GM23338 (cell line): ENCODE measurements around the gene SPECC1L. TPM values are rescaled to one million over a fixed set of nuclear protein-coding genes. Genes with fewer than 3 reads are reported as not detected.

Experiments used
- ATAC-seq: fragments of 200-7000 bp; cut with Tn5 transposase; 3 replicates; pipeline ENCODE4 v1.9.1; 2020
- DNase-seq: peaks from one replicate; pipeline ENCODE4 v3.0.0-alpha.2; 2015; ENCODE audit warnings: low spot score
- H2AFZ ChIP-seq: fragments of 200-600 bp; sonication (generic); 2 replicates; pipeline ENCODE4 v1.8.0; 2016; ENCODE audit warnings: antibody characterized with exemption, mild to moderate bottlenecking, moderate library complexity
- H3F3A ChIP-seq: fragments of 200-600 bp; sonication (generic); replicated peaks from 2 replicates; pipeline ENCODE4 v1.8.0; 2017; ENCODE audit warnings: antibody characterized with exemption, mixed run types, low read depth
- H3K27ac ChIP-seq: fragments of 200-600 bp; sonication (generic); 2 replicates; pipeline ENCODE4 v1.6.1; 2016; ENCODE audit warnings: low read depth
- H3K27me3 ChIP-seq: fragments of 200-600 bp; sonication (generic); 2 replicates; pipeline ENCODE4 v1.8.0; 2016; ENCODE audit warnings: mild to moderate bottlenecking, mixed run types, moderate library complexity; ENCODE audit not compliant: insufficient read depth
- H3K36me3 ChIP-seq: fragments of 200-600 bp; sonication (generic); 2 replicates; pipeline ENCODE4 v1.8.0; 2016; ENCODE audit warnings: mild to moderate bottlenecking; ENCODE audit not compliant: insufficient read depth
- H3K4me1 ChIP-seq: fragments of 200-600 bp; sonication (generic); 2 replicates; pipeline ENCODE4 v1.8.0; 2016; ENCODE audit warnings: mild to moderate bottlenecking, moderate library complexity; ENCODE audit not compliant: insufficient read depth
- H3K4me2 ChIP-seq: fragments of 200-600 bp; sonication (generic); 2 replicates; pipeline ENCODE4 v1.7.1; 2017; ENCODE audit warnings: mixed run types
- H3K4me3 ChIP-seq: fragments of 200-600 bp; sonication (generic); 2 replicates; pipeline ENCODE4 v1.6.1; 2016; ENCODE audit warnings: mixed run types
- H3K79me2 ChIP-seq: fragments of 200-600 bp; sonication (generic); replicated peaks from 2 replicates; pipeline ENCODE4 v1.8.0; 2017; ENCODE audit warnings: mild to moderate bottlenecking; ENCODE audit not compliant: insufficient read depth
- H3K9me2 ChIP-seq: fragments of 200-600 bp; sonication (generic); 2 replicates; pipeline ENCODE4 v1.8.0; 2017; ENCODE audit not compliant: insufficient read depth
- H4K20me1 ChIP-seq: fragments of 200-600 bp; sonication (generic); replicated peaks from 2 replicates; pipeline ENCODE4 v1.8.0; 2017; ENCODE audit warnings: mild to moderate bottlenecking; ENCODE audit not compliant: insufficient read depth
- H3K27ac Mint-ChIP-seq: 2 replicates; pipeline ENCODE4 v1.8.0; 2020; ENCODE audit warnings: inconsistent platforms, mild to moderate bottlenecking, moderate library complexity, mixed read lengths
- H3K27me3 Mint-ChIP-seq: 3 replicates; pipeline ENCODE4 v1.8.0; 2022; ENCODE audit warnings: low read depth, mild to moderate bottlenecking, moderate library complexity, mixed read lengths, inconsistent platforms; ENCODE audit not compliant: insufficient read depth, poor library complexity
- H3K36me3 Mint-ChIP-seq: 3 replicates; pipeline ENCODE4 v1.8.0; 2021; ENCODE audit warnings: low read depth, mild to moderate bottlenecking, inconsistent platforms, moderate library complexity, mixed read lengths
- H3K4me1 Mint-ChIP-seq: 3 replicates; pipeline ENCODE4 v1.8.0; 2020; ENCODE audit warnings: mild to moderate bottlenecking, inconsistent platforms, mixed read lengths
- H3K4me3 Mint-ChIP-seq: 3 replicates; pipeline ENCODE4 v1.8.0; 2021; ENCODE audit warnings: moderate library complexity, mild to moderate bottlenecking, inconsistent platforms, mixed read lengths
- H3K9me3 Mint-ChIP-seq: 3 replicates; pipeline ENCODE4 v1.8.0; 2020; ENCODE audit warnings: moderate library complexity, mild to moderate bottlenecking, inconsistent platforms, mixed read lengths
- CREB1 ChIP-seq: fragments of 250-450 bp; sonication (Bioruptor Pico); IDR thresholded peaks from 2 replicates; pipeline ENCODE4 v1.5.0; 2020; ENCODE audit warnings: low read depth, mild to moderate bottlenecking, moderate library complexity
- CTCF ChIP-seq, 2 experiments: fragments of 200-600 bp in 1 of 2; sonication (generic) in 1 of 2; conservative IDR thresholded peaks; 2 replicates each; pipeline versions ENCODE4 v1.5.1 to v1.6.1; 2016 to 2017; ENCODE audit warnings: antibody characterized with exemption in 2 of 2, low read depth in 2 of 2, mild to moderate bottlenecking in 2 of 2, moderate library complexity in 1 of 2
- ETS1 ChIP-seq: IDR thresholded peaks from 2 replicates; pipeline ENCODE4 v1.6.1; 2016; ENCODE audit warnings: antibody characterized with exemption
- EZH2 ChIP-seq: fragments of 200-600 bp; sonication (generic); IDR thresholded peaks from one replicate; pipeline ENCODE4 v1.8.0; 2017; ENCODE audit warnings: antibody characterized with exemption, mild to moderate bottlenecking, low read depth; ENCODE audit not compliant: unreplicated experiment
- EZH2phosphoT487 ChIP-seq: fragments of 200-600 bp; sonication (generic); IDR thresholded peaks from one replicate; pipeline ENCODE4 v1.8.1; 2018; ENCODE audit warnings: antibody characterized with exemption; ENCODE audit not compliant: unreplicated experiment
- JUNB ChIP-seq: IDR thresholded peaks from one replicate; pipeline ENCODE4 v1.6.1; 2016; ENCODE audit warnings: antibody characterized with exemption; ENCODE audit not compliant: unreplicated experiment
- NANOG ChIP-seq: IDR thresholded peaks from 2 replicates; pipeline ENCODE4 v1.6.1; 2016; ENCODE audit warnings: antibody characterized with exemption, borderline replicate concordance
- POLR2AphosphoS5 ChIP-seq: IDR thresholded peaks from 2 replicates; pipeline ENCODE4 v1.6.1; 2016; ENCODE audit warnings: antibody characterized with exemption, low read depth
- REST ChIP-seq: IDR thresholded peaks from one replicate; pipeline ENCODE4 v1.6.1; 2018; ENCODE audit warnings: antibody characterized with exemption; ENCODE audit not compliant: unreplicated experiment
- STAT1 ChIP-seq: IDR thresholded peaks from one replicate; pipeline ENCODE4 v1.6.1; 2016; ENCODE audit warnings: antibody characterized with exemption; ENCODE audit not compliant: unreplicated experiment
- ZNF114 ChIP-seq: fragments of 250-450 bp; sonication (Bioruptor Pico); IDR thresholded peaks from 2 replicates; pipeline ENCODE4 v1.5.0; 2020; ENCODE audit warnings: mild to moderate bottlenecking, moderate library complexity
- ZNF331 ChIP-seq: fragments of 250-450 bp; sonication (Bioruptor Pico); IDR thresholded peaks from 2 replicates; pipeline ENCODE4 v1.5.0; 2020; ENCODE audit warnings: low read depth, mild to moderate bottlenecking, moderate library complexity
- ZNF462 ChIP-seq: fragments of 250-450 bp; sonication (Bioruptor Pico); IDR thresholded peaks from 2 replicates; pipeline ENCODE4 v1.5.0; 2020; ENCODE audit warnings: mild to moderate bottlenecking, moderate library complexity
- polyA plus RNA-seq: library from polyadenylated mRNA; unstranded; fragments of >200 nt; fragmentation: Nextera tagmentation; extraction: Ambion mirVana; gene quantifications from 2 replicates; pipeline ENCODE4 v1.2.1, GENCODE V29; 2016
- total RNA-seq: library from RNA; depleted of rRNA; stranded (reverse); fragments of >200 nt; shearing (Covaris generic); gene quantifications from 2 replicates; pipeline ENCODE4 v1.2.3, GENCODE V29; 2014

Gene SPECC1L
- total and polyA plus RNA-seq, 2 experiments from 2014 or later: 24.3 to 44.7 TPM

- Mint-ChIP-seq H3K4me1 (peaks cover 18% of the 10 kb centered on the region), H3K9me3 (no peaks in the 10 kb centered on the region), H3K27me3 (peaks cover 43% of the 10 kb centered on the region), H3K4me3 (peak overlapping the region; percentile 80), H3K27ac (no peak overlapping the region), H3K36me3 (no peaks in the 10 kb centered on the region; the same call in 2 of the 3 replicates)
- Histone ChIP-seq H3K36me3 (no peaks in the 10 kb centered on the region), H3K27ac (no peak overlapping the region), H3F3A (no peaks in the 10 kb centered on the region), H3K79me2 (no peaks in the 10 kb centered on the region), H3K27me3 (peaks cover 29% of the 10 kb centered on the region), H3K4me3 (peak overlapping the region; percentile 73), H2AFZ (peak overlapping the region; percentile 74), H4K20me1 (no peaks in the 10 kb centered on the region), H3K9me2 (no peaks in the 10 kb centered on the region), H3K4me2 (peak overlapping the region; percentile 92), H3K4me1 (peaks cover 5% of the 10 kb centered on the region; the same call in 1 of the 2 replicates)
- ATAC-seq (peak; percentile 1; the same call in 2 of the 3 replicates), DNase-seq (no peak)
- TF ChIP-seq ZNF331 (CRISPR knock-in tag) (no peak), EZH2phosphoT487 (no peak), NANOG (no peak), REST (no peak), ZNF114 (CRISPR knock-in tag) (no peak), ZNF462 (CRISPR knock-in tag) (no peak), JUNB (no peak), ETS1 (no peak), STAT1 (no peak), CREB1 (CRISPR knock-in tag) (no peak), EZH2 (no peak), POLR2AphosphoS5 (no peak), CTCF (conservative IDR thresholded peaks at IDR 0.05; ENCODE audit: low read depth in 2 of 2) (no peak)
These were observed 154.5 kb downstream of the SPECC1L start for GRCh38 chr22:24424901-24425775.
